ENCODE measurements around the gene OPCML. TPM values are rescaled to one million over a fixed set of nuclear protein-coding genes. Genes with fewer than 3 reads are reported as not detected.

OPCML gene
- total RNA-seq, 1 donor from 2014 or later: 0.12 TPM

- Histone ChIP-seq H3K27ac (no peak overlapping the region), H3K4me3 (no peak overlapping the region), H3K27me3 (ENCODE audit: low read depth) (no peaks in the 10 kb centered on the region), H3K4me1 (no peaks in the 10 kb centered on the region), H3K9me3 (no peaks in the 10 kb centered on the region), H3K36me3 (no peaks in the 10 kb centered on the region)
- ATAC-seq: no peak
- intact Hi-C loops (cut with DNase I): no loop called here
- DNase-seq: no peak
- no peak for TF ChIP-seq CTCF (IDR thresholded peaks at IDR 0.05)
These were observed 691.6 kb downstream of the OPCML start for GRCh38 chr11:132840660-132841059.

- ATAC-seq: no peak
- Histone ChIP-seq H3K27me3 (ENCODE audit: low read depth) (no peaks in the 10 kb centered on the region), H3K4me3 (no peak overlapping the region), H3K4me1 (no peaks in the 10 kb centered on the region), H3K27ac (no peak overlapping the region), H3K9me3 (no peaks in the 10 kb centered on the region), H3K36me3 (no peaks in the 10 kb centered on the region)
- intact Hi-C loops (cut with DNase I): no loop called here
- TF ChIP-seq CTCF (IDR thresholded peaks at IDR 0.05): no peak
- DNase-seq: no peak
These were observed 692.1 kb downstream of the OPCML start for GRCh38 chr11:132840191-132840590.

- TF ChIP-seq CTCF (IDR thresholded peaks at IDR 0.05): no peak
- Histone ChIP-seq H3K27ac (no peak overlapping the region), H3K36me3 (no peaks in the 10 kb centered on the region), H3K4me3 (no peak overlapping the region), H3K4me1 (no peaks in the 10 kb centered on the region), H3K9me3 (no peaks in the 10 kb centered on the region), H3K27me3 (ENCODE audit: low read depth) (no peaks in the 10 kb centered on the region)
- intact Hi-C loops (cut with DNase I): no loop called here
- ATAC-seq (no peak), DNase-seq (no peak)
These were observed 692.9 kb downstream of the OPCML start for GRCh38 chr11:132839236-132839945.

GRCh38 chr11:132838627-132839026, 693.7 kb downstream of the OPCML start:
- intact Hi-C loops (cut with DNase I): no loop called here
- no peaks in the 10 kb centered on the region for H3K9me3 ChIP-seq
- H3K27ac ChIP-seq: no peak overlapping the region
- H3K36me3 ChIP-seq: no peaks in the 10 kb centered on the region
- no peak for TF ChIP-seq CTCF (IDR thresholded peaks at IDR 0.05)
- no peaks in the 10 kb centered on the region for H3K4me1 ChIP-seq
- ATAC-seq (no peak), DNase-seq (no peak)
- H3K4me3 ChIP-seq: no peak overlapping the region
- H3K27me3 ChIP-seq (ENCODE audit: low read depth): no peaks in the 10 kb centered on the region

DNA sequence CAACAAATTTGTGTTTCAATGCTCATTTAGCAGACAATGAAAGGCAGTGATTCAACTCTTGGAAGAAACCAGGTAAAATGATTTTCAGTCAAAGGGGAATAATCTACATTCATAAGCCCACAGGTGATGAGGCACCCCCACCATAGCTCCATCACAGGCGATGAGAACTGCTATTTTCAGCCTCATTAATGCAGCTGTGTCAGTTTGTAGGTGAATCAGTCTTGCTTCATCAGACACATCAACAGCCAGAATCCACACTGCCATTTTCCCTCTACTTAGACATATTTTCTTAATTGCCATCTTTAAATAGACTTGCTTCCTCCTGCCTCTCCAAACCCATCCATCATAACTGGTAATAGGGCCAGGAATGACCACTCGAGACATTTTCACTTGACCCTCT, 701.0 kb downstream of the OPCML start:
- TF ChIP-seq CTCF (IDR thresholded peaks at IDR 0.05): no peak
- H3K4me3 ChIP-seq: no peak overlapping the region
- ATAC-seq (no peak), DNase-seq (no peak)
- intact Hi-C loops (cut with DNase I): no loop called here
- H3K9me3 ChIP-seq: no peaks in the 10 kb centered on the region
- H3K4me1 ChIP-seq: no peaks in the 10 kb centered on the region
- no peaks in the 10 kb centered on the region for H3K36me3 ChIP-seq
- no peaks in the 10 kb centered on the region for H3K27me3 ChIP-seq (ENCODE audit: low read depth)
- H3K27ac ChIP-seq: no peak overlapping the region

All from lower lobe of right lung (tissue), 2 donors.